K562 (cell line): ENCODE results near the gene PLA2G3. TPM values are rescaled to one million over a fixed set of nuclear protein-coding genes. Genes with fewer than 3 reads are reported as not detected.
A peak's percentile ranks its signal among the peaks of the same experiment; 100 is the strongest.

Experiments
- ATAC-seq: fragments of 200-7000 bp; cut with Tn5 transposase; 3 replicates; pipeline ENCODE4 v1.9.1; 2020; ENCODE audit warnings: moderate library complexity
- BruUV-seq: library from RNA; stranded (reverse); fragments of 400-500 nt; replicated peaks from 2 replicates; lab custom pipeline; 2021; lab: Mats Ljungman, UMichigan
- CTCF ChIA-PET: fragments of 300-600 bp; formaldehyde crosslinking; extraction: SDS; loops from one replicate; lab custom pipeline; 2021; ENCODE audit warnings: low intra/inter-chr PET ratio; lab: Yijun Ruan, JAX
- POLR2A ChIA-PET: fragments of 300-600, 350-650 bp; sonication (Branson Sonifier 250); formaldehyde crosslinking; extraction: SDS; loops from one replicate; lab custom pipeline; 2021; ENCODE audit warnings: antibody characterized with exemption, inconsistent platforms; lab: Yijun Ruan, JAX
- DNase-seq, 4 experiments: peaks; one replicate each; pipeline versions ENCODE4 v3.0.0 to v3.0.0-alpha.2; 2011 to 2018; ENCODE audit warnings: low spot score in 3 of 4, mixed read lengths in 3 of 4; ENCODE audit errors: extremely low read depth in 1 of 4
- FAIRE-seq: peaks from 2 replicates; lab custom pipeline; 2011; peaks lifted over from hg19 to GRCh38; lab: Jason Lieb, UNC
- H2AFZ ChIP-seq: 2 replicates; pipeline ENCODE4 v1.6.0; 2011; ENCODE audit warnings: low read depth, low read length, control low read depth, inconsistent platforms
- H3K27ac ChIP-seq: fragments of 200-600 bp; 3 replicates; pipeline ENCODE4 v1.8.0; 2011; ENCODE audit warnings: low read depth, mild to moderate bottlenecking, control low read depth, inconsistent platforms, low read length, moderate library complexity, mixed read lengths; ENCODE audit errors: extremely low read depth
- H3K27me3 ChIP-seq, 2 experiments: fragments of 300-600 bp in 1 of 2; 2 replicates in 1 of 2; 3 replicates in 1 of 2; pipeline versions ENCODE4 v1.6.0 to v1.8.0; 2011; ENCODE audit warnings: inconsistent platforms in 2 of 2, low read length in 2 of 2, mild to moderate bottlenecking in 1 of 2, mixed read lengths in 1 of 2, moderate library complexity in 1 of 2; ENCODE audit not compliant: control insufficient read depth in 2 of 2, insufficient read depth in 2 of 2
- H3K36me3 ChIP-seq: fragments of 300-600 bp; 3 replicates; pipeline ENCODE4 v1.8.0; 2011; ENCODE audit warnings: mild to moderate bottlenecking, low read length, inconsistent platforms; ENCODE audit not compliant: control insufficient read depth, insufficient read depth
- H3K4me1 ChIP-seq, 2 experiments: fragments of 200-600 bp in 1 of 2; replicated peaks in 1 of 2; 2 replicates in 1 of 2; 3 replicates in 1 of 2; pipeline versions ENCODE4 v1.5.1 to v1.8.0; 2011; ENCODE audit warnings: inconsistent platforms in 2 of 2, low read length in 2 of 2, mild to moderate bottlenecking in 1 of 2, mixed read lengths in 1 of 2, moderate library complexity in 1 of 2; ENCODE audit not compliant: control insufficient read depth in 2 of 2, insufficient read depth in 2 of 2
- H3K4me2 ChIP-seq: 2 replicates; pipeline ENCODE4 v1.6.1; 2011; ENCODE audit warnings: low read length, control low read depth, inconsistent platforms, mixed read lengths; ENCODE audit not compliant: insufficient read depth
- H3K4me3 ChIP-seq: fragments of 200-600 bp; sonication (generic), shearing (Covaris generic); 2 replicates; pipeline ENCODE4 v1.5.1; 2016; ENCODE audit warnings: control low read depth, inconsistent platforms
- H3K79me2 ChIP-seq: fragments of 200-600 bp; 3 replicates; pipeline ENCODE4 v1.8.0; 2011; ENCODE audit warnings: low read length, inconsistent platforms; ENCODE audit not compliant: control insufficient read depth, insufficient read depth
- H3K9ac ChIP-seq, 2 experiments: 2 replicates each; pipeline versions ENCODE4 v1.6.0 to v1.6.1; 2011; ENCODE audit warnings: low read depth in 2 of 2, low read length in 2 of 2, control low read depth in 1 of 2, inconsistent platforms in 1 of 2, mild to moderate bottlenecking in 1 of 2, mixed read lengths in 1 of 2; ENCODE audit not compliant: insufficient read depth in 1 of 2
- H3K9me1 ChIP-seq: one replicate; pipeline ENCODE4 v1.6.0; 2011; ENCODE audit warnings: inconsistent platforms, mild to moderate bottlenecking, low read length, moderate library complexity; ENCODE audit not compliant: control insufficient read depth, insufficient read depth
- H3K9me3 ChIP-seq: replicated peaks from 2 replicates; pipeline ENCODE4 v1.5.1; 2011; ENCODE audit warnings: low read depth, low read length, inconsistent platforms; ENCODE audit not compliant: control insufficient read depth, insufficient read depth
- H4K20me1 ChIP-seq: replicated peaks from 2 replicates; pipeline ENCODE4 v1.6.1; 2011; ENCODE audit warnings: low read length, inconsistent platforms, mixed read lengths; ENCODE audit not compliant: control insufficient read depth, insufficient read depth
- ATF1 ChIP-seq, 2 experiments: fragments of 450-650 bp in 1 of 2; IDR thresholded peaks; 2 replicates each; pipeline ENCODE4 v1.6.1; 2016; ENCODE audit warnings: missing compliant biosample characterization in 1 of 2, missing genetic modification characterization in 1 of 2
- ATF7 ChIP-seq: fragments of 450-650 bp; IDR thresholded peaks from 2 replicates; pipeline ENCODE4 v1.7.1; 2014; ENCODE audit warnings: mild to moderate bottlenecking, moderate library complexity
- CEBPG ChIP-seq, 3 experiments: fragments of 200-800 bp in 1 of 3; sonication (Bioruptor generic) in 1 of 3; sonication (generic) in 1 of 3; formaldehyde crosslinking in 1 of 3; IDR thresholded peaks in 2 of 3; conservative IDR thresholded peaks in 1 of 3; 2 replicates each; pipeline versions ENCODE4 v1.6.1 to v1.8.0; 2016 to 2022; ENCODE audit warnings: missing compliant biosample characterization in 2 of 3, missing genetic modification characterization in 2 of 3, mild to moderate bottlenecking in 1 of 3, missing genetic modification reagents in 1 of 3
- CHD2 ChIP-seq: IDR thresholded peaks from 2 replicates; pipeline ENCODE4 v1.6.1; 2011; ENCODE audit warnings: low read depth, low read length
- ETV6 ChIP-seq, 3 experiments: fragments of 150-350 bp in 1 of 3; sonication (generic) in 1 of 3; formaldehyde crosslinking in 1 of 3; IDR thresholded peaks; 2 replicates each; pipeline versions ENCODE4 v1.6.1 to v1.8.0; 2014 to 2022; ENCODE audit warnings: borderline replicate concordance in 2 of 3, low read depth in 2 of 3, antibody characterized with exemption in 1 of 3, low read length in 1 of 3, mild to moderate bottlenecking in 1 of 3, missing genetic modification reagents in 1 of 3
- PHF8 ChIP-seq: fragments of 200-600 bp; sonication (generic); IDR thresholded peaks from 2 replicates; pipeline ENCODE4 v1.6.1; 2012; ENCODE audit warnings: mixed run types, mild to moderate bottlenecking, inconsistent platforms, low read length, moderate library complexity, borderline replicate concordance
- POLR2G ChIP-seq: fragments of 200-400 bp; formaldehyde crosslinking; IDR thresholded peaks from 2 replicates; pipeline ENCODE4 v1.6.1; 2017; ENCODE audit warnings: low read depth, mild to moderate bottlenecking, antibody characterized with exemption, low read length, moderate library complexity
- TCFL5 ChIP-seq: fragments of 250-450 bp; sonication (Bioruptor Pico); conservative IDR thresholded peaks from 2 replicates; pipeline ENCODE4 v1.6.1; 2021; ENCODE audit warnings: mild to moderate bottlenecking, moderate library complexity, matching md5 sums
- TFE3 ChIP-seq: fragments of 450-650 bp; formaldehyde crosslinking; IDR thresholded peaks from 2 replicates; pipeline ENCODE4 v1.4.0; 2020; ENCODE audit warnings: mild to moderate bottlenecking, mixed read lengths
- ZFP1 ChIP-seq: fragments of 450-650 bp; formaldehyde crosslinking; IDR thresholded peaks from 2 replicates; pipeline ENCODE4 v1.4.0; 2020; ENCODE audit warnings: mild to moderate bottlenecking, mixed read lengths
- WGBS: fragments of 100-300 bp; shearing (Covaris generic); methylation state at CpG from one replicate; pipeline ENCODE4 v1.1.6; 2016; ENCODE audit warnings: low coverage, mixed read lengths; ENCODE audit not compliant: insufficient coverage; ENCODE audit errors: missing lambda C conversion rate; 5-methylcytosine and 5-hydroxymethylcytosine counted together
- in situ Hi-C: fragments of 300-500 bp; cut with MboI; formaldehyde crosslinking; loops from 4 replicates; pipeline ENCODE4 v1.15.0; 2018; ENCODE audit warnings: inconsistent platforms, mixed read lengths
- intact Hi-C: fragments of 100-400 bp; cut with micrococcal nuclease; formaldehyde crosslinking; loops from 2 replicates; pipeline ENCODE4 v1.14.2; 2022
- polyA plus RNA-seq, 8 experiments: library from polyadenylated mRNA; depleted of rRNA in 4 of 8; stranded (reverse) in 5 of 8; unstranded in 3 of 8; fragments of >200 nt; fragmentation: Nextera tagmentation in 2 of 8; fragmentation: Illumina TruSeq in 1 of 8; extraction: Ambion mirVana in 2 of 8; extraction: Trizol in 1 of 8; gene quantifications; 2 replicates each; pipeline versions ENCODE4 v1.2.1 to v1.2.3, GENCODE V29; 2011 to 2014; ENCODE audit warnings: inconsistent platforms in 1 of 8, missing spikeins in 1 of 8
- total RNA-seq, 7 experiments: library from RNA; depleted of rRNA in 6 of 7; stranded (reverse); fragments of >200 nt in 6 of 7; fragmentation: Illumina TruSeq in 2 of 7; extraction: Trizol in 2 of 7; gene quantifications; 2 replicates each; pipeline versions ENCODE4 v1.2.1 to v1.2.3, GENCODE V29; 2011 to 2021; ENCODE audit warnings: low replicate concordance in 1 of 7
- TF ChIP-seq, protein P1 (sequence below): fragments of 450-650 bp; IDR thresholded peaks from 2 replicates; pipeline ENCODE4 v1.6.1; 2018; ENCODE audit not compliant: partially characterized antibody
- TF ChIP-seq, protein P2 (sequence below), 2 experiments: fragments of 450-650 bp in 1 of 2; sonication (generic) in 1 of 2; formaldehyde crosslinking in 1 of 2; IDR thresholded peaks in 1 of 2; conservative IDR thresholded peaks in 1 of 2; 2 replicates each; pipeline versions ENCODE4 v1.6.1 to v1.8.1; 2016 to 2023; ENCODE audit warnings: mild to moderate bottlenecking in 2 of 2, moderate library complexity in 2 of 2, inconsistent platforms in 1 of 2, missing genetic modification reagents in 1 of 2

Gene PLA2G3
- total and polyA plus RNA-seq, 9 of the 15 experiments (the other 6 are each of a cell fraction or from before 2014, with no cell fraction given), result 0.18 to 1.4 (median 0.64) TPM

DNA sequence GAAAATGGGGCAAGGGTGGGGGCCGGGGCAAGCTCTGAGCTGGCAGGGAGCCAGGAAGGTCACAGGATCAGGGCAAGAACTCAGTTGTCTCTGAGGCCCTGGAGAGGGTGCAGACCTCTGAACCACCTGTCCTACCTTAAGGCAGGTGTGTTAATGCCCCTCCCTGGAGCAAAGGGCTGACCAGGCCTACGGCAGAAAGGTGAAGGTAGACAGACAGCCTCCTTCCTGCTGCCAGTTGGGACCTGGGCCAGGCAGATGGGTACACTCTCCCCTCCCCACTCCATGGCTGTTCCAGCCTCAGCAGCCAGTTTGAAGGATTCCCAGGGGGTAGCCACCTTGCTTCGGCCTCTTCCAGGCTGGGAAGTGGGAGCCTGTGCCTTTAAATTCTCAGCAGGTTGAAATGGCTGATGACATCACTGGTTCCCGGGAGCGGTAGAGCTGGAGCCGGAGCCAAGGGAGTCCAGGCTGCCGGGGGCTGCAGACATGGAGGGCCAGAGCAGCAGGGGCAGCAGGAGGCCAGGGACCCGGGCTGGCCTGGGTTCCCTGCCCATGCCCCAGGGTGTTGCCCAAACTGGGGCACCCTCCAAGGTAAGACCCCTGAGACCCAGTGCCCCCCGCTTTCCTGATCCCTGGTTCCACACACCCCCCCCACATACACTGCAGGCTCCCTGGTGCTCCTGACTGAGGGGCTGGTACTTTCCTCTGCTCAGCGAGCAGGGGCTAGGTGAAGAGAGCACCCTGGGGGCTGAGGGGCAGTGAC, 17.6 kb downstream of the PLA2G3 start, which contains the start of gene INPP5J:
INPP5J (plus strand) TSS at position 435 of the 760 bp plus-strand sequence; CDS start at position 484, 49 bp downstream.
- Histone ChIP-seq H3K79me2 (no peaks in the 10 kb centered on the region), H3K9me3 (no peaks in the 10 kb centered on the region), H3K9ac (peak within 1 kb of the TSS in 1 of 2 experiments; percentile 2; a peak in 3 of 4 replicates), H2AFZ (peak within 1 kb of the TSS; percentile 66), H3K9me1 (no peaks in the 10 kb centered on the region), H3K4me3 (peak within 1 kb of the TSS; percentile 8; the same call in 1 of the 2 replicates), H3K27me3 (no peaks in the 10 kb centered on the region), H4K20me1 (no peaks in the 10 kb centered on the region), H3K4me2 (peak within 1 kb of the TSS; percentile 32), H3K36me3 (no peaks in the 10 kb centered on the region), H3K27ac (no peak within 1 kb of the TSS), H3K4me1 (peaks cover 29 to 60% of the 10 kb centered on the region in 2 experiments)
- intact Hi-C loops (no loop called here), in situ Hi-C loops (no loop called here)
- BruUV-seq, result no TSS peak
- ChIA-PET CTCF (no interaction called here), POLR2A (interaction anchor here (0.8 kb wide), 1 partner anchor 168 kb away, joined by 3 read pairs; no protein-coding TSS in a partner anchor)
- ATAC-seq, result peak; percentile 71
- DNase-seq, result peak in 1 of 4 experiments; percentile 24
- WGBS, result 17% methylated on average over 9 of the region's 10 CpGs
- FAIRE-seq, result no peak
- TF ChIP-seq TCFL5 (no peak), PHF8 (peak; percentile 40; the same call in 1 of the 2 replicates), CEBPG (CRISPR knock-in tag; IDR thresholded peaks at IDR 0.05) (0 out of 2 replicates have a peak, but pooled peaks have one; percentile 21), CEBPG (tag; conservative IDR thresholded peaks at IDR 0.05 in 1 of 2, IDR thresholded peaks at IDR 0.05 in 1 of 2) (no peak), ATF7 (peak; percentile 93), CHD2 (no peak), TFE3 (no peak), ETV6 (IDR thresholded peaks at IDR 0.05; ENCODE audit: borderline replicate concordance in 1 of 2, low read depth in 2 of 2, low read length in 1 of 2) (no peak), ETV6 (CRISPR knock-in tag; IDR thresholded peaks at IDR 0.05; ENCODE audit: borderline replicate concordance) (no peak), ATF1 (CRISPR knock-in tag; IDR thresholded peaks at IDR 0.05) (no peak), ATF1 (tag; IDR thresholded peaks at IDR 0.05) (peak; percentile 52), ZFP1 (CRISPR knock-in tag) (no peak), POLR2G (0 out of 2 replicates have a peak, but pooled peaks have one; percentile 37)
- TF ChIP-seq, protein P1, sequence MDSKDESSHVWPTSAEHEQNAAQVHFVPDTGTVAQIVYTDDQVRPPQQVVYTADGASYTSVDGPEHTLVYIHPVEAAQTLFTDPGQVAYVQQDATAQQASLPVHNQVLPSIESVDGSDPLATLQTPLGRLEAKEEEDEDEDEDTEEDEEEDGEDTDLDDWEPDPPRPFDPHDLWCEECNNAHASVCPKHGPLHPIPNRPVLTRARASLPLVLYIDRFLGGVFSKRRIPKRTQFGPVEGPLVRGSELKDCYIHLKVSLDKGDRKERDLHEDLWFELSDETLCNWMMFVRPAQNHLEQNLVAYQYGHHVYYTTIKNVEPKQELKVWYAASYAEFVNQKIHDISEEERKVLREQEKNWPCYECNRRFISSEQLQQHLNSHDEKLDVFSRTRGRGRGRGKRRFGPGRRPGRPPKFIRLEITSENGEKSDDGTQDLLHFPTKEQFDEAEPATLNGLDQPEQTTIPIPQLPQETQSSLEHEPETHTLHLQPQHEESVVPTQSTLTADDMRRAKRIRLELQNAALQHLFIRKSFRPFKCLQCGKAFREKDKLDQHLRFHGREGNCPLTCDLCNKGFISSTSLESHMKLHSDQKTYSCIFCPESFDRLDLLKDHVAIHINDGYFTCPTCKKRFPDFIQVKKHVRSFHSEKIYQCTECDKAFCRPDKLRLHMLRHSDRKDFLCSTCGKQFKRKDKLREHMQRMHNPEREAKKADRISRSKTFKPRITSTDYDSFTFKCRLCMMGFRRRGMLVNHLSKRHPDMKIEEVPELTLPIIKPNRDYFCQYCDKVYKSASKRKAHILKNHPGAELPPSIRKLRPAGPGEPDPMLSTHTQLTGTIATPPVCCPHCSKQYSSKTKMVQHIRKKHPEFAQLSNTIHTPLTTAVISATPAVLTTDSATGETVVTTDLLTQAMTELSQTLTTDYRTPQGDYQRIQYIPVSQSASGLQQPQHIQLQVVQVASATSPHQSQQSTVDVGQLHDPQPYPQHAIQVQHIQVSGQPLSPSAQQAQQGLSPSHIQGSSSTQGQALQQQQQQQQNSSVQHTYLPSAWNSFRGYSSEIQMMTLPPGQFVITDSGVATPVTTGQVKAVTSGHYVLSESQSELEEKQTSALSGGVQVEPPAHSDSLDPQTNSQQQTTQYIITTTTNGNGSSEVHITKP, result peak; percentile 85
- TF ChIP-seq, protein P2, sequence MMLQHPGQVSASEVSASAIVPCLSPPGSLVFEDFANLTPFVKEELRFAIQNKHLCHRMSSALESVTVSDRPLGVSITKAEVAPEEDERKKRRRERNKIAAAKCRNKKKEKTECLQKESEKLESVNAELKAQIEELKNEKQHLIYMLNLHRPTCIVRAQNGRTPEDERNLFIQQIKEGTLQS (IDR thresholded peaks at IDR 0.05), result peak; percentile 80
- TF ChIP-seq, protein P2 (CRISPR knock-in tag; conservative IDR thresholded peaks at IDR 0.05), result no peak
